ENCODE results near the gene ACAA1. TPM values are rescaled to one million over a fixed set of nuclear protein-coding genes. Genes with fewer than 3 reads are reported as not detected.

Gene ACAA1
- total and polyA plus RNA-seq, 9 of the 15 experiments (the other 6 are each of a cell fraction or from before 2014, with no cell fraction given), result 4.0 to 88.9 (median 57.2) TPM

DNA sequence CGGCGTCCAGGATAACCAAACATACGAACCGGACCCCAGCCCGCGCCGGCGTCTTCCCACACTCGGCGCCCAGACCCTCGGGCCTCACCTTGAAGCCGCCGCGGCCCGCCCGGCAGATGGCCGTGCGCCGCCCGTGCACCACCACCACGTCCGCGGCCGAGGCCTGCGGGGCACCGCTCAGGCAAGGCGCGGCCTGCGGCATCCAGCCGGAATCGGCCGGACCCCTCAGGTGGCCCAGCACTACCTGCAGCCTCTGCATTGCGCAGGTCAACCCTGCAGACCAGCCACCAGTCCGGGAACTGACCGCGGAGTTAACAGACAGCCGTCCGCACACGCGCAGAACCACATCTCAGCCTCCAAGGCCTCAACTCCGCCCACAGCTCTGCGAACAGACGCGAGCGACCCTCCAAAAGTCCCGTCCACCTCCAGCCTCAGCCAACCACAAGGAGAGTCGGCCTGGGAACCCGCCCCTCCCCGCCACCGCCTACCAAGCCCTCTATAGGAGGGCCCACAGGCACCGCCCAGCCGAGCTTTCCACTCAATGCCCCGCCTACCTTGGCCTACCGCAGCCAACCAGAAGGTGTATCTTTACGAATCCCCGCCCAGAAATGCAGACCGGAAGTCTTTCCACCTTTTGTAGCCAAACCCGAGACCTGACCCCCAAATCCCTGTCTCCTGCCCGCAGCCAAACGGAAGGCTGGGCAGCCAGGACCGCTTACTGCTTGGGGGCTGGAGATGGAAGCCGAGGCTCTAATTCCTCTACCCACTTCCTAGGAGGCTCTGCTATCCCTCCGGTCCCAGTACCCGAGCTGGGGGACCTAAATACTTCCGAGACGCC, at the start of gene ACAA1 (continued):
- TF ChIP-seq, protein P1, sequence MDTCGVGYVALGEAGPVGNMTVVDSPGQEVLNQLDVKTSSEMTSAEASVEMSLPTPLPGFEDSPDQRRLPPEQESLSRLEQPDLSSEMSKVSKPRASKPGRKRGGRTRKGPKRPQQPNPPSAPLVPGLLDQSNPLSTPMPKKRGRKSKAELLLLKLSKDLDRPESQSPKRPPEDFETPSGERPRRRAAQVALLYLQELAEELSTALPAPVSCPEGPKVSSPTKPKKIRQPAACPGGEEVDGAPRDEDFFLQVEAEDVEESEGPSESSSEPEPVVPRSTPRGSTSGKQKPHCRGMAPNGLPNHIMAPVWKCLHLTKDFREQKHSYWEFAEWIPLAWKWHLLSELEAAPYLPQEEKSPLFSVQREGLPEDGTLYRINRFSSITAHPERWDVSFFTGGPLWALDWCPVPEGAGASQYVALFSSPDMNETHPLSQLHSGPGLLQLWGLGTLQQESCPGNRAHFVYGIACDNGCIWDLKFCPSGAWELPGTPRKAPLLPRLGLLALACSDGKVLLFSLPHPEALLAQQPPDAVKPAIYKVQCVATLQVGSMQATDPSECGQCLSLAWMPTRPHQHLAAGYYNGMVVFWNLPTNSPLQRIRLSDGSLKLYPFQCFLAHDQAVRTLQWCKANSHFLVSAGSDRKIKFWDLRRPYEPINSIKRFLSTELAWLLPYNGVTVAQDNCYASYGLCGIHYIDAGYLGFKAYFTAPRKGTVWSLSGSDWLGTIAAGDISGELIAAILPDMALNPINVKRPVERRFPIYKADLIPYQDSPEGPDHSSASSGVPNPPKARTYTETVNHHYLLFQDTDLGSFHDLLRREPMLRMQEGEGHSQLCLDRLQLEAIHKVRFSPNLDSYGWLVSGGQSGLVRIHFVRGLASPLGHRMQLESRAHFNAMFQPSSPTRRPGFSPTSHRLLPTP (IDR thresholded peaks at IDR 0.05; ENCODE audit: borderline replicate concordance, extremely low read depth, insufficient read length), result no peak
- no peak for TF ChIP-seq TOE1 (IDR thresholded peaks at IDR 0.05; ENCODE audit: borderline replicate concordance)
- no peak for TF ChIP-seq TOE1 (CRISPR knock-in tag; IDR thresholded peaks at IDR 0.05; ENCODE audit: borderline replicate concordance, low read depth)
- no peak for TF ChIP-seq MECOM (CRISPR knock-in tag; IDR thresholded peaks at IDR 0.05)
- TF ChIP-seq HDAC3 (IDR thresholded peaks at IDR 0.05; ENCODE audit: borderline replicate concordance, partially characterized antibody), result no peak
- TF ChIP-seq RHOXF2B (CRISPR knock-in tag; conservative IDR thresholded peaks at IDR 0.05), result no peak
- TF ChIP-seq MTA2 (IDR thresholded peaks at IDR 0.05; ENCODE audit: low read depth), result no peak
- TF ChIP-seq PHB2 (IDR thresholded peaks at IDR 0.05; ENCODE audit: low read depth), result no peak
- no peak for TF ChIP-seq ZNF143 (CRISPR knock-in tag; IDR thresholded peaks at IDR 0.05)
- TF ChIP-seq RUNX1 (IDR thresholded peaks at IDR 0.05; ENCODE audit: low read depth), result no peak
- TF ChIP-seq ZNF121 (CRISPR knock-in tag; conservative IDR thresholded peaks at IDR 0.05), result no peak
- TF ChIP-seq, protein P2, sequence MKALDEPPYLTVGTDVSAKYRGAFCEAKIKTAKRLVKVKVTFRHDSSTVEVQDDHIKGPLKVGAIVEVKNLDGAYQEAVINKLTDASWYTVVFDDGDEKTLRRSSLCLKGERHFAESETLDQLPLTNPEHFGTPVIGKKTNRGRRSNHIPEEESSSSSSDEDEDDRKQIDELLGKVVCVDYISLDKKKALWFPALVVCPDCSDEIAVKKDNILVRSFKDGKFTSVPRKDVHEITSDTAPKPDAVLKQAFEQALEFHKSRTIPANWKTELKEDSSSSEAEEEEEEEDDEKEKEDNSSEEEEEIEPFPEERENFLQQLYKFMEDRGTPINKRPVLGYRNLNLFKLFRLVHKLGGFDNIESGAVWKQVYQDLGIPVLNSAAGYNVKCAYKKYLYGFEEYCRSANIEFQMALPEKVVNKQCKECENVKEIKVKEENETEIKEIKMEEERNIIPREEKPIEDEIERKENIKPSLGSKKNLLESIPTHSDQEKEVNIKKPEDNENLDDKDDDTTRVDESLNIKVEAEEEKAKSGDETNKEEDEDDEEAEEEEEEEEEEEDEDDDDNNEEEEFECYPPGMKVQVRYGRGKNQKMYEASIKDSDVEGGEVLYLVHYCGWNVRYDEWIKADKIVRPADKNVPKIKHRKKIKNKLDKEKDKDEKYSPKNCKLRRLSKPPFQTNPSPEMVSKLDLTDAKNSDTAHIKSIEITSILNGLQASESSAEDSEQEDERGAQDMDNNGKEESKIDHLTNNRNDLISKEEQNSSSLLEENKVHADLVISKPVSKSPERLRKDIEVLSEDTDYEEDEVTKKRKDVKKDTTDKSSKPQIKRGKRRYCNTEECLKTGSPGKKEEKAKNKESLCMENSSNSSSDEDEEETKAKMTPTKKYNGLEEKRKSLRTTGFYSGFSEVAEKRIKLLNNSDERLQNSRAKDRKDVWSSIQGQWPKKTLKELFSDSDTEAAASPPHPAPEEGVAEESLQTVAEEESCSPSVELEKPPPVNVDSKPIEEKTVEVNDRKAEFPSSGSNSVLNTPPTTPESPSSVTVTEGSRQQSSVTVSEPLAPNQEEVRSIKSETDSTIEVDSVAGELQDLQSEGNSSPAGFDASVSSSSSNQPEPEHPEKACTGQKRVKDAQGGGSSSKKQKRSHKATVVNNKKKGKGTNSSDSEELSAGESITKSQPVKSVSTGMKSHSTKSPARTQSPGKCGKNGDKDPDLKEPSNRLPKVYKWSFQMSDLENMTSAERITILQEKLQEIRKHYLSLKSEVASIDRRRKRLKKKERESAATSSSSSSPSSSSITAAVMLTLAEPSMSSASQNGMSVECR (CRISPR knock-in tag; IDR thresholded peaks at IDR 0.05), result peak; percentile 94
- TF ChIP-seq CBFB (CRISPR knock-in tag; IDR thresholded peaks at IDR 0.05), result no peak
- no peak for TF ChIP-seq CBX2 (IDR thresholded peaks at IDR 0.05; ENCODE audit: insufficient read depth, low read length, poor library complexity, severe bottlenecking)
- TF ChIP-seq ZNF561 (CRISPR knock-in tag; conservative IDR thresholded peaks at IDR 0.05), result no peak; the same call in 1 of the 2 replicates
- TF ChIP-seq ZNF507 (tag; conservative IDR thresholded peaks at IDR 0.05), result no peak
- no peak for TF ChIP-seq NFE2L1 (tag; IDR thresholded peaks at IDR 0.05; ENCODE audit: borderline replicate concordance, low read depth)
- no peak for TF ChIP-seq ZNF444 (CRISPR knock-in tag; IDR thresholded peaks at IDR 0.05)
- peak; percentile 58 for TF ChIP-seq ASH1L (IDR thresholded peaks at IDR 0.05; ENCODE audit: borderline replicate concordance, low read depth, partially characterized antibody)
- TF ChIP-seq ZNF133 (CRISPR knock-in tag; IDR thresholded peaks at IDR 0.05), result 0 out of 2 replicates have a peak, but pooled peaks have one; percentile 69
- TF ChIP-seq KAT8 (IDR thresholded peaks at IDR 0.05; ENCODE audit: low read depth), result no peak

All from K562 (cell line).